Adipocyte (in vitro differentiated cells): ENCODE results near the gene CBARP.

Experiments used
- DNase-seq: peaks from one replicate; pipeline ENCODE4 v3.0.0-alpha.2; 2015; ENCODE audit warnings: low read depth
- H3K27me3 ChIP-seq: replicated peaks from 2 replicates; pipeline ENCODE4 v1.7.0; 2013; ENCODE audit warnings: mild to moderate bottlenecking, low read length, moderate library complexity; ENCODE audit not compliant: control insufficient read depth, insufficient read depth
- H3K36me3 ChIP-seq: 2 replicates; pipeline ENCODE4 v1.7.0; 2013; ENCODE audit warnings: low read length, mild to moderate bottlenecking, moderate library complexity; ENCODE audit not compliant: control insufficient read depth, insufficient read depth, severe bottlenecking
- H3K4me1 ChIP-seq: 2 replicates; pipeline ENCODE4 v1.7.0; 2013; ENCODE audit warnings: mild to moderate bottlenecking, low read length, moderate library complexity; ENCODE audit not compliant: control insufficient read depth, insufficient read depth
- H3K4me3 ChIP-seq: 2 replicates; pipeline ENCODE4 v1.7.0; 2013; ENCODE audit warnings: mild to moderate bottlenecking, low read length, moderate library complexity
- H3K9ac ChIP-seq: 2 replicates; pipeline ENCODE4 v1.7.0; 2013; ENCODE audit warnings: mild to moderate bottlenecking, low read length, moderate library complexity
- H3K9me3 ChIP-seq: 2 replicates; pipeline ENCODE4 v1.7.0; 2013; ENCODE audit warnings: mild to moderate bottlenecking, low read length, moderate library complexity; ENCODE audit not compliant: control insufficient read depth

The CBARP gene

DNA sequence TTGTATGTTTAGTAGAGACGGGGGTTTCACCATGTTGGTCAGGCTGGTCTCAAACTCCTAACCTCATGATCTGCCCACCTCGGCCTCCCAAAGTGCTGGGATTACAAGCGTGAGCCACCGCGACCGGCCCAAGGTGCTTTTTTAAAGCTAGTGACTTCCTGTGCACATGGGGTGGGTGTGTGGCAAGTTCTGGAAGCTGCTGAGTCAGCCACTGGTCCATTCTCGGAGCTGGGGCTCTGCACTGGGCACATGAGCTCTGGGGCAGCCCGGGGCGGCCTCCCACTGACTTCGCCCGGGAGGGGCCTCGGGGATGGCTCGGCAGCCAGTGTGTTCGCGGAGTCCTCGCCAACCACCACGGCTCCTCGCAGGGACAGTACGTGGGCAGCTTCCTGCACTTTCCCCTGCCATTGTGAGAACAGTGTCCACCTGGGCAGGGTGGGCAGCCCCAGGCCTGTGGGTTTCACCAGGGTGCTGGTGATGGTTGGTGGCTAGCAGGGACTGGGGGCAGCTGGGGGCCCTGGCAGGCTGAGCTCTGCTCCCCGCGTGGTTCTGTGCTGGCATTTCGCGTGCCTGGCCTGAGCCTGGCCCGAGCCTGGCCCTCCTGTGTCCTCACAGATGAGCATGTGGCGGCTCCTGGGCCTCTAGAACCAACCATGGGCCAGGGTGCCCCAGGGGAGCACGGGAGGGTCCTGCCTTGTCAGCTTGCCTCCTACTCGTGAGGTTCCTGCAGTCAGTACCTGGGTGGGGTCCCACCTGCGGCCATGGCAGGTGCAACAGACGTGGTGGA is 12.2 kb downstream of the CBARP start:
- Histone ChIP-seq H3K4me1 (no peaks in the 10 kb centered on the region), H3K9ac (no peak overlapping the region), H3K4me3 (no peak overlapping the region), H3K36me3 (peaks cover 34% of the 10 kb centered on the region), H3K27me3 (no peaks in the 10 kb centered on the region), H3K9me3 (no peaks in the 10 kb centered on the region)
- no peak for DNase-seq

DNA sequence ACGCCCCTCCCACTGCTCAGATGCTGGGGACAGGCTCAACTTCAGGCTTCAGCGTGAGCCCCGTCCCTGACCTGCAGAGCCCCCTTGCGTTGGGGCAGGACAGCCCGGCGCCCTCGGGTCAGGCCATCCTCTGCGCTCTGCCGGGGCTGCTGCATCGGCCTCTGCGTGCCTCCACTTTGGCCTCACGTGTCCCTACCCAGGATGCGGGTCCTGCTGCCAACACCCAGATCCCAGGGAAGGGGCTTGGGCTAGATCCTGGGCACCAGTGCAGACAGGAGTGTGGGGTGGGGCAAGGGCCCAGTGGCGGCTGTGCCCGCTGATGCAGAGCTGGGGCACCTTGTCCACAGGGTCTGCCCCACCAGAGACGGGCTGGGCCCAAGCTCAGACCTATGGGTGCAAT is 13.0 kb downstream of the CBARP start:
- no peak overlapping the region for H3K9ac ChIP-seq
- no peaks in the 10 kb centered on the region for H3K27me3 ChIP-seq
- H3K9me3 ChIP-seq: no peaks in the 10 kb centered on the region
- H3K4me3 ChIP-seq: no peak overlapping the region
- H3K36me3 ChIP-seq: peaks cover 41% of the 10 kb centered on the region
- no peak for DNase-seq
- H3K4me1 ChIP-seq: no peaks in the 10 kb centered on the region

GRCh38 chr19:1224047-1224825 is 13.6 kb downstream of the CBARP start:
- no peaks in the 10 kb centered on the region for H3K27me3 ChIP-seq
- H3K4me1 ChIP-seq: no peaks in the 10 kb centered on the region
- H3K4me3 ChIP-seq: no peak overlapping the region
- peaks cover 41% of the 10 kb centered on the region for H3K36me3 ChIP-seq
- no peak overlapping the region for H3K9ac ChIP-seq
- H3K9me3 ChIP-seq: no peaks in the 10 kb centered on the region
- DNase-seq: no peak

DNA sequence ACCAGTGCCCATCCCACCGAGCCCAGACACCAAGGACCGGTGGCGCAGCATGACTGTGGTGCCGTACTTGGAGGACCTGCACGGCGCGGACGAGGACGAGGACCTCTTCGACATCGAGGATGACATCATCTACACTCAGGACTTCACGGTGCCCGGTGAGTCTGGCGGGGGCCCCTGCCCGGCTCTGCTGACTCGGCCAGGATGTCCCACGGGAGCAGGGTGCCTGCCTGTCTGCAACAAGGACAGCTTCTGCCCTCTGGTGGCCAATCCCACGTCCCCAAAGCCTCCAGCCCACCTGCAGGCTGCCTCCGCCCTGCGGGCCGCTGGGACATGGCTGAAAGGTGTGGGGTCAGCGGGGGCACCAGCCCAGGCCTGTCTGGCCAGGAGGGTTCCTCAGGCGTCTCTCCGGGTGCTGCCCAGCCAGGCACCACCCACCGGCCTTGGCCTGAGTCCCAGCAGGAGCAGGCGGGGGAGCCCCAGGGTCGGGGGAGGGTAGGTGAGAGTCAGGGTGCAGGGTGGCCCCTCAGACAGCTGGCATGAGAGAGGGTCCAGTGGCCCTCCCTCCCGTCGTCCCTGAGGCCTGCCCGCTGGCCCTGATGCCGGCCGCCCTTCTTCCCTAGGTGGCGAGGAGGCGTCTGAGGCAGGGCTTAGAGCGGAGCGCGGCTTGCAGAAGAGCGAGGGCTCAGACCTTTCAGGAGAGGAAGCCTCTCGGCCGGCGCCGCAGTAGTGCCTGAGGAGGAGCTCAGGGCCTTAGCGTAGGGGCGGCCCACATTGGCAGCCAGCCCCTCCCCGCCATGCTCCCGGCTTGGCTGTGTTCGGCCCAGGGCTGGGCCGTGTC is 14.6 kb downstream of the CBARP start:
- H3K4me1 ChIP-seq: no peaks in the 10 kb centered on the region
- H3K9me3 ChIP-seq: no peaks in the 10 kb centered on the region
- H3K4me3 ChIP-seq: no peak overlapping the region
- no peak for DNase-seq
- H3K36me3 ChIP-seq: peaks cover 41% of the 10 kb centered on the region
- no peaks in the 10 kb centered on the region for H3K27me3 ChIP-seq
- no peak overlapping the region for H3K9ac ChIP-seq

DNA sequence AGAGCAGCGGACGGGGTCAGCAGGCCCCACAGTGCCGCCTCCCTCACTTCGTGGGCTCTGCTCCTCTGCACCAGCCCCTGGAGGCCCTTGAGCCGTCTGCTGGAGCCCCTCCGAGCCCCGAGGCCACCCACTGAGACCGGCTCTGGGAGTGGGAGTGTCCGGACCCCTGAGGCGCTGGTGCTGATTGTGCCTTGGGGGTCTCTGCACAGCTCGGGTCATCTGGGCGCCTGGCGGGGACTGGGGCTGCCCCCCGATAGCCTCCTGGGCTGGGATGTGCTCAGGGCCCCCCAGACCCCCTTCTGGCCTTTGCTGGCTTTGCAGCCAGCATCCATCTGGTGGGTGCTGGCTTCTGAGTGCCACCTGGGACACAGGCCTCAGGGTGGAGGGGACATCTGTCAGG is 15.4 kb downstream of the CBARP start:
- peaks cover 41% of the 10 kb centered on the region for H3K36me3 ChIP-seq

DNA sequence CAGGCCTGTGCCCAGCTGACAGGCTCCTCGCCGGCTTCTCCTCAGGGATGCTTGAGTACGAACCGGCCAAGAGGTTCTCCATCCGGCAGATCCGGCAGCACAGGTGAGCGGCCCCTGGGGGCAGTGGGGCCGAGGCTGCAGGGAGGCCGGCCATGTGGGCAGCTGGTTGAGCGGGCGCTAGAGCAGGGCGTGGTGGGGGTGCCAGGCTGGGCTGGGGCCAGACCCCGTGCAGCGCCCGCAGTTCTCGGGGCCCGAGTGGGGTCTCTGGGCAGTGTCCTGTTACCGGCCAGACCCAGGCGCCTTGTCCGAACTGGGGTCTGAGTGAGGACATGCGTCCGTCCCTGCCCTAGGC is 15.9 kb downstream of the CBARP start:
- no peaks in the 10 kb centered on the region for H3K27me3 ChIP-seq
- no peak for DNase-seq
- H3K9ac ChIP-seq: peak overlapping the region; percentile 39
- H3K36me3 ChIP-seq: peaks cover 42% of the 10 kb centered on the region
- no peak overlapping the region for H3K4me3 ChIP-seq
- no peaks in the 10 kb centered on the region for H3K4me1 ChIP-seq
- no peaks in the 10 kb centered on the region for H3K9me3 ChIP-seq

More for the DNA sequence above, 15.4 kb downstream of the CBARP start:
- Histone ChIP-seq H3K27me3 (no peaks in the 10 kb centered on the region), H3K9me3 (no peaks in the 10 kb centered on the region), H3K9ac (no peak overlapping the region), H3K4me1 (no peaks in the 10 kb centered on the region), H3K4me3 (no peak overlapping the region)
- DNase-seq: no peak

GRCh38 chr19:1220976-1221903 is 16.6 kb downstream of the CBARP start:
- Histone ChIP-seq H3K9me3 (no peaks in the 10 kb centered on the region), H3K4me1 (peaks cover 2% of the 10 kb centered on the region), H3K27me3 (no peaks in the 10 kb centered on the region), H3K9ac (peak overlapping the region; percentile 39), H3K36me3 (peaks cover 45% of the 10 kb centered on the region), H3K4me3 (no peak overlapping the region)
- no peak for DNase-seq

DNA sequence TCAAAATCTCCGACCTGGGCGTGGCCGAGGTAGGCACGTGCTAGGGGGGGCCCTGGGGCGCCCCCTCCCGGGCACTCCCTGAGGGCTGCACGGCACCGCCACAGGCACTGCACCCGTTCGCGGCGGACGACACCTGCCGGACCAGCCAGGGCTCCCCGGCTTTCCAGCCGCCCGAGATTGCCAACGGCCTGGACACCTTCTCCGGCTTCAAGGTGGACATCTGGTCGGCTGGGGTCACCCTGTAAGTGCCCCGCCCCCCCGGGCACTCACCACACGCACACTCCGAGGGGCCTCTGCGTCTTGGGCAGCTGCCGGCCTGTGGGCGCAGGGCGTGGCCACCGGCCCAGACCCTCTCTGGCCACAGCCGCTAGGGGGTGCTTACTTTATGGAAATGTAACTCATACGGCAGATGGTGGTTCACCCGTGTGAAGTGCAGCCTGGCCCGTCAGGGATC is 17.3 kb downstream of the CBARP start:
- no peak overlapping the region for H3K9ac ChIP-seq
- no peak overlapping the region for H3K4me3 ChIP-seq
- H3K27me3 ChIP-seq: no peaks in the 10 kb centered on the region
- H3K4me1 ChIP-seq: peaks cover 3% of the 10 kb centered on the region
- no peak for DNase-seq
- H3K36me3 ChIP-seq: peaks cover 41% of the 10 kb centered on the region
- no peaks in the 10 kb centered on the region for H3K9me3 ChIP-seq

GRCh38 chr19:1219786-1220476 is 17.9 kb downstream of the CBARP start:
- H3K9me3 ChIP-seq: no peaks in the 10 kb centered on the region
- no peaks in the 10 kb centered on the region for H3K27me3 ChIP-seq
- no peak overlapping the region for H3K4me3 ChIP-seq
- peaks cover 39% of the 10 kb centered on the region for H3K36me3 ChIP-seq
- no peak overlapping the region for H3K9ac ChIP-seq
- peaks cover 9% of the 10 kb centered on the region for H3K4me1 ChIP-seq
- DNase-seq: no peak
